GM15510 (cell line): ENCODE results near the gene UBE2B.

Experiments used
- POLR2A ChIP-seq: IDR thresholded peaks from 3 replicates; pipeline ENCODE4 v1.6.1; 2011; ENCODE audit warnings: borderline replicate concordance; ENCODE audit not compliant: insufficient read length; ENCODE audit errors: extremely low read depth

The UBE2B gene

GRCh38 chr5:134396274-134396673 is 24.9 kb downstream of the UBE2B start:
- no peak for TF ChIP-seq POLR2A

- no peak for TF ChIP-seq POLR2A
Measured at GRCh38 chr5:134397196-134397595, 25.8 kb downstream of the UBE2B start.

GRCh38 chr5:134398609-134399155 is 27.3 kb downstream of the UBE2B start:
- TF ChIP-seq POLR2A = no peak

GRCh38 chr5:134403951-134404350 is 32.6 kb downstream of the UBE2B start:
- TF ChIP-seq POLR2A = no peak

- no peak for TF ChIP-seq POLR2A
Measured at GRCh38 chr5:134406390-134406789, 35.0 kb downstream of the UBE2B start.

- no peak for TF ChIP-seq POLR2A
Measured at GRCh38 chr5:134409321-134409720, 38.0 kb downstream of the UBE2B start.

- no peak for TF ChIP-seq POLR2A
Measured at GRCh38 chr5:134410822-134411221, 39.5 kb downstream of the UBE2B start.

GRCh38 chr5:134411228-134411545 is 39.8 kb downstream of the UBE2B start:
- no peak for TF ChIP-seq POLR2A

GRCh38 chr5:134411546-134412266 is 40.3 kb downstream of the UBE2B start, which contains the start of gene CDKN2AIPNL:
CDKN2AIPNL (minus strand) TSS chr5:134411881; CDS start chr5:134411854, 27 bp downstream.
- peak; percentile 89 for TF ChIP-seq POLR2A

- TF ChIP-seq POLR2A = no peak
Measured at GRCh38 chr5:134413046-134413445, 41.7 kb downstream of the UBE2B start.

- no peak for TF ChIP-seq POLR2A
Measured at GRCh38 chr5:134417707-134418106, 46.3 kb downstream of the UBE2B start.

- no peak for TF ChIP-seq POLR2A
Measured at GRCh38 chr5:134418958-134419357, 47.6 kb downstream of the UBE2B start.

- TF ChIP-seq POLR2A = no peak
Measured at GRCh38 chr5:134420343-134420742, 49.0 kb downstream of the UBE2B start.

GRCh38 chr5:134422791-134423365 is 51.5 kb downstream of the UBE2B start:
- no peak for TF ChIP-seq POLR2A

GRCh38 chr5:134423376-134423775 is 52.0 kb downstream of the UBE2B start:
- TF ChIP-seq POLR2A = no peak

GRCh38 chr5:134426361-134426760 is 55.0 kb downstream of the UBE2B start:
- TF ChIP-seq POLR2A = no peak

GRCh38 chr5:134427540-134428041 is 56.2 kb downstream of the UBE2B start:
- no peak for TF ChIP-seq POLR2A

- TF ChIP-seq POLR2A = no peak
Measured at GRCh38 chr5:134430001-134430569, 58.7 kb downstream of the UBE2B start.
